ENCODE results near the gene ADORA1.

GRCh38 chr1:203173566-203173965 lies 46.0 kb downstream of the ADORA1 start:
- no peak for TF ChIP-seq POLR2A (IDR thresholded peaks at IDR 0.05)
- TF ChIP-seq, protein P1, sequence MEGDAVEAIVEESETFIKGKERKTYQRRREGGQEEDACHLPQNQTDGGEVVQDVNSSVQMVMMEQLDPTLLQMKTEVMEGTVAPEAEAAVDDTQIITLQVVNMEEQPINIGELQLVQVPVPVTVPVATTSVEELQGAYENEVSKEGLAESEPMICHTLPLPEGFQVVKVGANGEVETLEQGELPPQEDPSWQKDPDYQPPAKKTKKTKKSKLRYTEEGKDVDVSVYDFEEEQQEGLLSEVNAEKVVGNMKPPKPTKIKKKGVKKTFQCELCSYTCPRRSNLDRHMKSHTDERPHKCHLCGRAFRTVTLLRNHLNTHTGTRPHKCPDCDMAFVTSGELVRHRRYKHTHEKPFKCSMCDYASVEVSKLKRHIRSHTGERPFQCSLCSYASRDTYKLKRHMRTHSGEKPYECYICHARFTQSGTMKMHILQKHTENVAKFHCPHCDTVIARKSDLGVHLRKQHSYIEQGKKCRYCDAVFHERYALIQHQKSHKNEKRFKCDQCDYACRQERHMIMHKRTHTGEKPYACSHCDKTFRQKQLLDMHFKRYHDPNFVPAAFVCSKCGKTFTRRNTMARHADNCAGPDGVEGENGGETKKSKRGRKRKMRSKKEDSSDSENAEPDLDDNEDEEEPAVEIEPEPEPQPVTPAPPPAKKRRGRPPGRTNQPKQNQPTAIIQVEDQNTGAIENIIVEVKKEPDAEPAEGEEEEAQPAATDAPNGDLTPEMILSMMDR (IDR thresholded peaks at IDR 0.05): no peak

All from esophagus squamous epithelium (tissue), 4 donors.